LHCN-M2 (cell line): ENCODE data around the gene EDC4. TPM values are rescaled to one million over a fixed set of nuclear protein-coding genes. Genes with fewer than 3 reads are reported as not detected.

Experiments used
- DNase-seq: peaks from one replicate; pipeline ENCODE4 v3.0.0-alpha.2; 2012; ENCODE audit warnings: low read depth
- total RNA-seq: library from RNA; depleted of rRNA; stranded (reverse); fragments of >200 nt; gene quantifications from 2 replicates; pipeline ENCODE4 v1.2.3, GENCODE V29; 2014; rRNA removed

EDC4 gene
- total RNA-seq, 1 experiment from 2014 or later = 67.7 TPM

DNA sequence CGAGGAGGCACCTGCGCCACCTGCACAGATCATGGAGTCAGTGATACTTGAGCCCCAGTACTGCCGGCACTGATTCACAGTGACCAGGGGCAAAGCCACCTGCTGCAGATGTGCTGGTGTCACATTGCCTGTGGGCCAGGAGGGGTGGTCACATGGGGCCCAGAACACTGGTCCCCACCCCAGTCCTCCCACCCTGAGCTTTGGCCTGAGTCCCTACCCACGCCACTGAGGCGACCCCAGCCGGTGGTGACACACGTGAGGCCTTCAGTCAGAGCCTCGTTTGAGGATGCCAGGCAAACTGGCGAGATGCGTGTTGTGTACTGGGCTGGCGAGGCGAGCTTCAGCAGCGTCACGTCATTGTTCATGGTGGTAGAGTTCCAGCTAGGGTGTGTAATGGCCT lies 57.3 kb downstream of the EDC4 start:
- DNase-seq = no peak

DNA sequence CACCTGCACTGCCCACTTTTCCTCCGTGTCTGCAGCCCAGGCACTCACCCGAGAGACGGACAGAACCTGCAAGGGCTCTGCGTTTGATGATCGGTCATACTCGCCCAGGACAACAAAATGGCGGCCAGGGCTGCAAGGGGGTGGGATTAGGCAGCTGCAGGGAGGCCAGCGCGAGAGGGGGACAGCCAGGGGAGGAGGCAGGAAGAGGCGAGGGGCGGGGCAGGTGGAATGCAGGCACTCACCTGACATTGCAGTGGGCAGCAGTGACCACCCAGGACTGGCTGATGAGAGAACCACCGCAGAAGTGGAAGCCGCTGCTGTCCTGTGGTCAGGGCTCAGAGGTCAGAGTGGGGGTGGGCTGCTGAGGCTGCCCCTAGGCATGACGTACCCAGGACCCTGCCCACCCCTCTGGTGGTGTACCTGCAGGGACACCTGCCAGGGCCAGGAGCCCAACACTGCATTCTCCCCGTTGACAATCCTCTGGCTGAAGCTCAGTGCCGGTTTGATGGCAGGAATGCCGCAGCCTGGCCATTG lies 57.9 kb downstream of the EDC4 start:
- DNase-seq = no peak

Other genes with a start within 250 kb of the EDC4 start
- 0.58 and 0.92 TPM in 2 replicates for gene CARMIL2, start 227.9 kb upstream of the EDC4 start, total RNA-seq
- gene ACD, start 212.8 kb upstream of the EDC4 start, total RNA-seq = 44.2 and 49.5 TPM in 2 replicates
- gene PARD6A, start 212.1 kb upstream of the EDC4 start, total RNA-seq = 0.86 and 3.2 TPM in 2 replicates
- gene ENKD1, start 206.3 kb upstream of the EDC4 start, total RNA-seq = 13.8 and 17.1 TPM in 2 replicates
- gene C16orf86, start 206.2 kb upstream of the EDC4 start, total RNA-seq = 4.6 and 6.3 TPM in 2 replicates
- 15.9 and 17.4 TPM in 2 replicates for gene GFOD2, start 153.7 kb upstream of the EDC4 start, total RNA-seq
- gene RANBP10, start 66.5 kb upstream of the EDC4 start, total RNA-seq = 3.8 and 4.5 TPM in 2 replicates
- 0.77 and 1.6 TPM in 2 replicates for gene TSNAXIP1, start 66.2 kb upstream of the EDC4 start, total RNA-seq
- 61.6 and 65.5 TPM in 2 replicates for gene THAP11, start 30.7 kb upstream of the EDC4 start, total RNA-seq
- gene NUTF2, start 26.1 kb upstream of the EDC4 start, total RNA-seq = 86.3 and 142 TPM in 2 replicates
- 52.6 and 55.5 TPM in 2 replicates for gene CENPT, start 25.4 kb upstream of the EDC4 start, total RNA-seq
- not detected in 2 replicates for gene NRN1L, start 11.8 kb downstream of the EDC4 start, total RNA-seq
- gene PSKH1, start 20.2 kb downstream of the EDC4 start, total RNA-seq = 9.0 and 10.3 TPM in 2 replicates
- 0.71 and 2.6 TPM in 2 replicates for gene CTRL, start 58.8 kb downstream of the EDC4 start, total RNA-seq
- 37.6 and 38.1 TPM in 2 replicates for gene PSMB10, start 63.8 kb downstream of the EDC4 start, total RNA-seq
- gene LCAT, start 71.1 kb downstream of the EDC4 start, total RNA-seq = 11.7 and 13.3 TPM in 2 replicates
- 61.7 and 62.6 TPM in 2 replicates for gene SLC12A4, start 95.6 kb downstream of the EDC4 start, total RNA-seq
- not detected in 2 replicates for gene DPEP3, start 107.4 kb downstream of the EDC4 start, total RNA-seq
- gene DPEP2, start 126.4 kb downstream of the EDC4 start, total RNA-seq = not detected in 2 replicates
- gene DPEP2NB, start 142.9 kb downstream of the EDC4 start, total RNA-seq = not detected in 2 replicates
- gene DDX28, start 150.2 kb downstream of the EDC4 start, total RNA-seq = 10.5 and 13.4 TPM in 2 replicates
- 18.3 and 20.1 TPM in 2 replicates for gene DUS2, start 150.2 kb downstream of the EDC4 start, total RNA-seq
- gene NFATC3, start 212.3 kb downstream of the EDC4 start, total RNA-seq = 22.3 and 26.5 TPM in 2 replicates